Thoracic aorta (tissue), 2 donors: ENCODE measurements around the gene SLCO2A1. TPM values are rescaled to one million over a fixed set of nuclear protein-coding genes. Genes with fewer than 3 reads are reported as not detected.

ENCODE experiments used
- ATAC-seq: fragments of 150-250 bp; one replicate; pipeline ENCODE4 v1.8.0; 2017; ENCODE audit warnings: low read depth; ENCODE audit not compliant: insufficient number of reproducible peaks, low FRiP score
- DNase-seq: peaks from one replicate; pipeline ENCODE4 v3.0.0-alpha.2; 2020; ENCODE audit warnings: low spot score
- H3K27ac ChIP-seq, 2 donors: fragments of 200-600 bp; sonication (generic); 1 replicate in 1 of 2; 2 replicates in 1 of 2; pipeline ENCODE4 v1.5.1; 2016; ENCODE audit warnings: mild to moderate bottlenecking in 2 of 2, moderate library complexity in 2 of 2
- H3K27me3 ChIP-seq: fragments of 200-600 bp; sonication (generic); replicated peaks from 2 replicates; pipeline ENCODE4 v1.6.0; 2016; ENCODE audit warnings: mild to moderate bottlenecking; ENCODE audit not compliant: insufficient read depth
- H3K36me3 ChIP-seq: fragments of 200-600 bp; sonication (generic); one replicate; pipeline ENCODE4 v1.5.1; 2016
- H3K4me1 ChIP-seq, 2 donors: fragments of 200-600 bp; sonication (generic); 1 replicate in 1 of 2; 2 replicates in 1 of 2; pipeline versions ENCODE4 v1.5.1 to v1.6.0; 2016; ENCODE audit warnings: low read depth in 2 of 2, mild to moderate bottlenecking in 1 of 2; ENCODE audit not compliant: control insufficient read depth in 1 of 2
- H3K4me3 ChIP-seq: fragments of 200-600 bp; sonication (generic); 2 replicates; pipeline ENCODE4 v1.5.1; 2016; ENCODE audit warnings: mild to moderate bottlenecking
- H3K9me3 ChIP-seq: fragments of 200-600 bp; sonication (generic); 2 replicates; pipeline ENCODE4 v1.5.1; 2016
- total RNA-seq, 2 donors: library from RNA; depleted of rRNA; stranded (reverse); fragments of >200 nt; gene quantifications; one replicate each; pipeline versions ENCODE4 v1.1.0 to v1.2.3, GENCODE V29; 2016
- TF ChIP-seq, protein P1 (sequence below): fragments of 200-600 bp; sonication (generic); IDR thresholded peaks from one replicate; pipeline ENCODE4 v1.5.1; 2019; ENCODE audit warnings: antibody characterized with exemption

The SLCO2A1 gene
- total RNA-seq, 2 donors from 2014 or later: 7.9 to 115 TPM

DNA sequence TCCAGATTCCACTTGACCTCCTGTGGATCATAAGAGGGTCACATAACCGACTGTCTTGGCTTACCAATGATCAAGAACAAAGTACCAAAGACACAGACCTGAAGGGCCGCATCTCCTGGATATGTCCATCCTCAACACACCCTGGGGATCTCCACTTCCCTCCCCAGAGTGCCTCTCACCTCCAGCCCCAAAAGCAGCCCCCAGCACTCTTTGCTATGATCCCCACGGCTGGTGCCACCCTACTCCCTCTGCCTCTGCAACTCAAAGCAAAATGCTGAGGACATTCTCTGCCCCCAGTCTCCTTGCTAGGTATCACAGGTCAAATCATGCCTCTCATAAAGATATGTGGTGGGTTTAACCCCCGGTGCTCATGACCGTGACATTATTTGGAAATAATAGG is 32.7 kb downstream of the SLCO2A1 start:
- H3K9me3 ChIP-seq: no peaks in the 10 kb centered on the region
- no peak overlapping the region for H3K27ac ChIP-seq
- no peaks in the 10 kb centered on the region for H3K4me1 ChIP-seq
- TF ChIP-seq, protein P1, sequence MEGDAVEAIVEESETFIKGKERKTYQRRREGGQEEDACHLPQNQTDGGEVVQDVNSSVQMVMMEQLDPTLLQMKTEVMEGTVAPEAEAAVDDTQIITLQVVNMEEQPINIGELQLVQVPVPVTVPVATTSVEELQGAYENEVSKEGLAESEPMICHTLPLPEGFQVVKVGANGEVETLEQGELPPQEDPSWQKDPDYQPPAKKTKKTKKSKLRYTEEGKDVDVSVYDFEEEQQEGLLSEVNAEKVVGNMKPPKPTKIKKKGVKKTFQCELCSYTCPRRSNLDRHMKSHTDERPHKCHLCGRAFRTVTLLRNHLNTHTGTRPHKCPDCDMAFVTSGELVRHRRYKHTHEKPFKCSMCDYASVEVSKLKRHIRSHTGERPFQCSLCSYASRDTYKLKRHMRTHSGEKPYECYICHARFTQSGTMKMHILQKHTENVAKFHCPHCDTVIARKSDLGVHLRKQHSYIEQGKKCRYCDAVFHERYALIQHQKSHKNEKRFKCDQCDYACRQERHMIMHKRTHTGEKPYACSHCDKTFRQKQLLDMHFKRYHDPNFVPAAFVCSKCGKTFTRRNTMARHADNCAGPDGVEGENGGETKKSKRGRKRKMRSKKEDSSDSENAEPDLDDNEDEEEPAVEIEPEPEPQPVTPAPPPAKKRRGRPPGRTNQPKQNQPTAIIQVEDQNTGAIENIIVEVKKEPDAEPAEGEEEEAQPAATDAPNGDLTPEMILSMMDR: no peak
- no peak for ATAC-seq
- no peak for DNase-seq
- H3K36me3 ChIP-seq: no peaks in the 10 kb centered on the region
- no peak overlapping the region for H3K4me3 ChIP-seq
- H3K27me3 ChIP-seq: no peaks in the 10 kb centered on the region

DNA sequence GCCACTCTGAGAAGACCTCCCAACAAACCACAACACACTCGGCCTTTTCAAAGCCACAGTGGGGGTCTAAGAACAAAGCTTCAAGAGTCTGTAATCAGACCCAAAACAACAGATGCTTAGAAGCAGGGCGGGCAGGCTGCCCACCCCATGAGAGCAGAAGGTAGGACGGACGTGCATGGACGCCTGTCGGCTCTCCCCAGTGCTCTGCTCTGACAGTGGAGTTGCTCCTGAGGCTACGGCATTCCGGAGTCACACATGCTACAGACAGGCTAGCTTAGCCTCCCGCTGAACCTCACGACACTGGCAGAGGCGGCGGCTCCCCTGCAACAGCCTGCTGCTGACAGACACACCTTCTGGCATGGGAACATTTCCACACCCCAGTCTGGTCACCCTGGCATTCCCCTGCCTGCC is 33.5 kb downstream of the SLCO2A1 start:
- Histone ChIP-seq H3K36me3 (no peaks in the 10 kb centered on the region), H3K27ac (no peak overlapping the region), H3K4me3 (no peak overlapping the region), H3K4me1 (no peaks in the 10 kb centered on the region), H3K9me3 (no peaks in the 10 kb centered on the region), H3K27me3 (no peaks in the 10 kb centered on the region)
- no peak for DNase-seq
- no peak for ATAC-seq
- TF ChIP-seq, protein P1: no peak

DNA sequence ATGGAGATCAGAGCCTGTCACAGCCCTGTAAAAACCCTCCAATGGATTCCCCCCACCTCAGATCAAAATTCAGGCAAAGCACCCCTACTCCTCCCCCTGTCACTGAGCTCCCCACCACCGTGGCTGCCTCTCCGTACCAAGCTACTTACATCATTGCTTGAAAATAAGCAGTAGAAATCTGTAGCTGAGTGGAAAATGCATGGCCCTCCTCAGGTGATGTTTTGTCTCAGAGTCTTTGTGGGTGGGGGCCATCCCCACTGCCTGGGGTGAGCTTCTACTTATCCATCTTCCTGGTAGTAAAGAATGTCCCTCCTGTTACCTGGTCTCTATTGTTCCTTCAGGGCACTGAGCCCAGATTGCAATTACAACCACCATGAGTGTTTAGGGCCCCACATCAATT is 34.5 kb downstream of the SLCO2A1 start:
- TF ChIP-seq, protein P1: no peak
- H3K36me3 ChIP-seq: no peaks in the 10 kb centered on the region
- no peaks in the 10 kb centered on the region for H3K9me3 ChIP-seq
- H3K27ac ChIP-seq: no peak overlapping the region
- no peak overlapping the region for H3K4me3 ChIP-seq
- no peaks in the 10 kb centered on the region for H3K4me1 ChIP-seq
- H3K27me3 ChIP-seq: no peaks in the 10 kb centered on the region
- DNase-seq (no peak), ATAC-seq (no peak)

DNA sequence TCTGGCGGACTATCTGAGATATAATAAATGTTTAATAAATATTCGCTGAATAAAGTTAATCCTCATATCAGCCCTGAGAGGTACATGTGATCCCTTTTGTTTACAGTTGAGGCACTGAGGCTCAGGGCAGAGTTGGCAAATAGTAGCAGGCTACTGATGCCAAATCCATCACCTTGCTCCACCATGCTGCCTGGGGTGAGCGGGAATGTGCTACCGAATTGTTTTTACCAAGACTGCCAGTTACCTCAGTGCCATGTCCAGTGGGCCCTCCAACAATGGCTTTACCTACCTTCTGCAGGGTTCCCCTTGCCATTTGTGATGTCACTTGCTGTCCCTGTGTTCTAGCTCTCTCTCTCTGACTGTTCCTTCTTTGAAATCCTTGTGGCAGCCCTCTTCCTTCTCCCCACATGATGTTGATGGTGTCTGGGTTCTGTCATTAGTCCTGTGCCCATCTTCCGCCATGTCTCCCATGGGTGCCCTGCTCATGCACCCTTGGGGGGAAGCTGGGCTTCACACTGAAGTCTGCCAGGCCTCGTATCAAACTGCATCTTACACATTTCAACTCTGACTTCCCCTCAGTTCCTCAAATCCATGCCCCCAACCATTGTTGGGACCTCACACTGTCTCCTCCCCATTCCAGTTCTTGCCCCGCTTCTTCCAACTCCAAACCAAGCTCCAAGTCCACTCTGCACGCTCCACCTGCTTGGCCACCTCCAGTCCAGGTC is 35.4 kb downstream of the SLCO2A1 start:
- ATAC-seq: no peak
- no peak overlapping the region for H3K4me3 ChIP-seq
- H3K36me3 ChIP-seq: no peaks in the 10 kb centered on the region
- DNase-seq: no peak
- H3K4me1 ChIP-seq: no peaks in the 10 kb centered on the region
- no peaks in the 10 kb centered on the region for H3K9me3 ChIP-seq
- TF ChIP-seq, protein P1: no peak
- H3K27me3 ChIP-seq: no peaks in the 10 kb centered on the region
- H3K27ac ChIP-seq: no peak overlapping the region

DNA sequence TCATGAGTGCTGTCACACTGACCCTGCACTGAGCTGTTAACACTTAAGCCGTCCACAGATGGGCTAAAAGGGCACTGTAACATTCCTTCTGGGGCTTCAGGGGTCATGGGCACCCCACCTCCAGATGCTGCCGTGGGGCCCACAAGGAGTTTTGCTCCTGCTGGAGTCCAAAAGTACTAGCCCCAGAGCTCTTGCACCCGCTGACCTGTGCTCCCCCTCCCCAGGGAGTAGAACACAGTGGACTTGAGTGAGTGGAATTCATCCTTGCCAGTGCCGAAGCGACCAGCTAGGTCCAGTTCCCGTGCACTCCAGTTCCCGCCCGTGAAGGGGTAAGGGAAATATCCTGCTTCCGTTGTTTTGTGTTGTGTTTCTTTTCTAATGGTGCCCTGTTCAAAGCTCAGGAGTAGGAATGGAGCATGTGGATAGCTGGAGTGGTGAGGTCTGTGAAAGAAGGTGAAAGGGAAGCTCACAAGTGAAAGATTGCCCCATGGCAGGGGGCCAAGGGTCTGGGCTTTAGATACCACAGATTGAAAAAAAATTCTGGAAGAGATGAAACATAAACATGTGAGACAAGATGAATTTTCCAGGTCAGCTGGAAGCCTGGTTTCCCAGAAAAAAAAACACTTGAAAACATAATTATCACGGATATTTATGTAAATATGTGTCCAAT is 36.6 kb downstream of the SLCO2A1 start:
- Histone ChIP-seq H3K4me3 (no peak overlapping the region), H3K27me3 (no peaks in the 10 kb centered on the region), H3K4me1 (no peaks in the 10 kb centered on the region), H3K9me3 (no peaks in the 10 kb centered on the region), H3K27ac (no peak overlapping the region), H3K36me3 (no peaks in the 10 kb centered on the region)
- DNase-seq (no peak), ATAC-seq (no peak)
- TF ChIP-seq, protein P1: no peak
